Testis (tissue), 3 donors: ENCODE results near the gene MYO7B. TPM values are rescaled to one million over a fixed set of nuclear protein-coding genes. Genes with fewer than 3 reads are reported as not detected.

ENCODE experiments used
- DNase-seq: peaks from one replicate; pipeline ENCODE4 v3.0.0-alpha.2; 2019
- H3K27ac ChIP-seq, 2 donors: fragments of 200-600 bp; sonication (generic); one replicate each; pipeline ENCODE4 v1.5.1; 2019
- H3K27me3 ChIP-seq: fragments of 200-600 bp; sonication (generic); one replicate; pipeline ENCODE4 v1.5.1; 2019
- H3K36me3 ChIP-seq: fragments of 200-600 bp; sonication (generic); one replicate; pipeline ENCODE4 v1.5.1; 2017; ENCODE audit warnings: low read depth; ENCODE audit errors: missing control alignments
- H3K4me1 ChIP-seq: fragments of 200-600 bp; sonication (generic); one replicate; pipeline ENCODE4 v1.5.1; 2019
- H3K4me3 ChIP-seq, 2 donors: fragments of 200-600 bp; sonication (generic); one replicate each; pipeline ENCODE4 v1.5.1; 2017 to 2019
- H3K9me3 ChIP-seq: fragments of 200-600 bp; sonication (generic); one replicate; pipeline ENCODE4 v1.5.1; 2017
- CTCF ChIP-seq, 3 experiments: fragments of 450-650 bp in 2 of 3; fragments of 200-600 bp in 1 of 3; sonication (generic) in 1 of 3; IDR thresholded peaks; one replicate each; pipeline ENCODE4 v1.5.1; 2016 to 2019; ENCODE audit warnings: antibody characterized with exemption in 3 of 3, mild to moderate bottlenecking in 2 of 3, moderate library complexity in 1 of 3
- POLR2A ChIP-seq: fragments of 450-650 bp; IDR thresholded peaks from one replicate; pipeline ENCODE4 v1.6.1; 2017; ENCODE audit warnings: antibody characterized with exemption, mild to moderate bottlenecking, moderate library complexity
- WGBS, 2 donors: methylation state at CpG; one replicate each; pipeline ENCODE4 v1.1.5; 2018; 5-methylcytosine and 5-hydroxymethylcytosine counted together
- intact Hi-C: fragments of 100-400 bp; cut with DNase I; formaldehyde crosslinking; loops from one replicate; pipeline ENCODE4 v1.15.1; 2023; ENCODE audit warnings: low total_unique reads
- polyA plus RNA-seq: library from polyadenylated mRNA; stranded (reverse); fragments of 350-450 nt; fragmentation: Illumina TruSeq; extraction: RNeasy Lipid Tissue Mini Kit (QIAGEN cat#74804); gene quantifications from one replicate; pipeline ENCODE4 v1.2.3, GENCODE V29; 2014; ENCODE audit warnings: low read depth, low replicate concordance; ENCODE audit not compliant: insufficient read depth
- total RNA-seq, 2 donors: library from RNA; depleted of rRNA; stranded (reverse); fragments of >200 nt; gene quantifications; one replicate each; pipeline ENCODE4 v1.2.3, GENCODE V29; 2016

Gene MYO7B
- total and polyA plus RNA-seq, 3 donors from 2014 or later = 3.6 to 5.6 (median 4.2) TPM

GRCh38 chr2:127561371-127561770 is 25.9 kb downstream of the MYO7B start:
- H3K36me3 ChIP-seq = no peaks in the 10 kb centered on the region
- H3K27me3 ChIP-seq = no peaks in the 10 kb centered on the region
- no peak overlapping the region for H3K27ac ChIP-seq
- no peaks in the 10 kb centered on the region for H3K4me1 ChIP-seq
- H3K9me3 ChIP-seq = no peaks in the 10 kb centered on the region
- no peak overlapping the region for H3K4me3 ChIP-seq
- no peak for DNase-seq
- TF ChIP-seq POLR2A (no peak), CTCF (IDR thresholded peaks at IDR 0.05) (no peak)
- intact Hi-C loops = no loop called here
- WGBS, 2 donors = 90 to 91% methylated on average over 7 to 8 of the region's 8 CpGs

DNA sequence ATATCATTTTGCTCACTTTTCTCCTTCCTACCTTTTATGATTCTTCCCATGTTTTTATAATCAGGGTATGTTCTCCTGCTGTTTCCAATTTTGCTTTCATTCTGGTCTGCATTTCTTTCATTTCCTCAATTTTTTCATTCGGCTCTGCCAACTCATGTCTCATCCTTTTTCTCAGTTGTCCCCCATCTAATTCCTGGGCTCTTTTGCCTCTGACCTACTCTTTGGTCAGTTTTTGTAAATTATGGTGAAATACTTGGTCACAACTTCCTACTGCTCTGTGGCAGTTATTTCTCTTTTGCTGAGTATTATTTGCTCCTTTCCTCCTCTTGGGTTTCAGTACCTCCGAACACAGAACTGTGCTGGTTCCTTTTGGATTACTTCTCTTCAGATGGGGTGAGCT is 27.5 kb downstream of the MYO7B start:
- no peaks in the 10 kb centered on the region for H3K27me3 ChIP-seq
- H3K9me3 ChIP-seq = no peaks in the 10 kb centered on the region
- no peaks in the 10 kb centered on the region for H3K36me3 ChIP-seq
- no peaks in the 10 kb centered on the region for H3K4me1 ChIP-seq
- 91 to 94% methylated on average over 2 of the region's 2 CpGs for WGBS, 2 donors
- H3K27ac ChIP-seq = no peak overlapping the region
- TF ChIP-seq CTCF (IDR thresholded peaks at IDR 0.05) (no peak), POLR2A (no peak)
- no peak overlapping the region for H3K4me3 ChIP-seq
- DNase-seq = no peak
- intact Hi-C loops = no loop called here

- Histone ChIP-seq H3K4me1 (no peaks in the 10 kb centered on the region), H3K27ac (no peak overlapping the region), H3K36me3 (no peaks in the 10 kb centered on the region), H3K9me3 (no peaks in the 10 kb centered on the region), H3K27me3 (no peaks in the 10 kb centered on the region), H3K4me3 (no peak overlapping the region)
- no peak for DNase-seq
- 84 to 90% methylated on average over 14 of the region's 14 CpGs for WGBS, 2 donors
- TF ChIP-seq POLR2A = no peak
- intact Hi-C loops = no loop called here
Observed at GRCh38 chr2:127563458-127564428, 28.3 kb downstream of the MYO7B start.

DNA sequence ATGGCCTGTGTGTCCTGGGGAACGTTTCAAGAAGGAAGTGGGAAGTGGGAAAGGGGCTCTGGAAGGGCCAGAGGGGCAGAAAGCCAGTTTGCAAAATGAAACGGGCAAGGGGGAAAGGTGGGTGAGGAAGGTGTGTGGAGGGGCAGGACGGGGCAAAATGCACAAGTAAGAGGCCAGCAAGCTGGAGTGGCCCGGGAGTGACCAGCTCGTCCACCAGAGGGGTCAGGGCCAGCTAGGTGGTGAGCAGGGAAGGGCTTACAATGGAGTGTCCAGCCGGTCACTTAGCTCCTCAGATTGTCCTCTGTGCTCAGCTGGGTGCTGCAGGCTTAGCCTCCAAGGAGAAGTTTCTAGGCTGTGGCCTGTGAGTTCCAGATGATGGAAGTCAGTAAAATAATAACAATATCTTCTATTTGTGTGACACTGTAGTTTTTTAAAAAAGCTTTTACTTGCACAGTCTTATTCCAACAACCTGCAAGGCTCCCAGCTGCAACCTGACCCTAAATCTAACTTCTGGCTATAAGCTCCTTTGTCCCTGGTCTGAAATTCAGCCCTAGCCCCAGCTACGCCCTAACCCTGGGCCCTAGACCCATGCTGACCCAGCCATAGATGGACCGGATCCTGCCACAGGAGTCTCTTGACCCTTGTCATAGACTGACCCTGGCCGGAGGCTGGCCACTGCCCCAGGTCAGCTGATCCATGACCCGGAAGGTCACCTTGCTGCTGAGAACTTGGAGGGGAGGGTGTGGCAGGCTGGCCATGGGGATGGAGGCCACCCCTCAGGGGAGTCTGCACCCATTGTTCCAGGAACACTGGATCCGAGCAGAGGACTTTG is 29.2 kb downstream of the MYO7B start:
- peaks cover 4% of the 10 kb centered on the region for H3K4me1 ChIP-seq
- 85 to 89% methylated on average over 9 to 11 of the region's 11 CpGs for WGBS, 2 donors
- intact Hi-C loops = no loop called here
- no peak for TF ChIP-seq POLR2A
- no peak for TF ChIP-seq CTCF (IDR thresholded peaks at IDR 0.05)
- no peaks in the 10 kb centered on the region for H3K36me3 ChIP-seq
- H3K9me3 ChIP-seq = no peaks in the 10 kb centered on the region
- H3K27ac ChIP-seq = no peak overlapping the region
- no peaks in the 10 kb centered on the region for H3K27me3 ChIP-seq
- DNase-seq = no peak
- H3K4me3 ChIP-seq = no peak overlapping the region
